ENCODE measurements around the gene PDE6B. TPM values are rescaled to one million over a fixed set of nuclear protein-coding genes. Genes with fewer than 3 reads are reported as not detected.

PDE6B gene
- total RNA-seq, 2 experiments from 2014 or later: not detected

DNA sequence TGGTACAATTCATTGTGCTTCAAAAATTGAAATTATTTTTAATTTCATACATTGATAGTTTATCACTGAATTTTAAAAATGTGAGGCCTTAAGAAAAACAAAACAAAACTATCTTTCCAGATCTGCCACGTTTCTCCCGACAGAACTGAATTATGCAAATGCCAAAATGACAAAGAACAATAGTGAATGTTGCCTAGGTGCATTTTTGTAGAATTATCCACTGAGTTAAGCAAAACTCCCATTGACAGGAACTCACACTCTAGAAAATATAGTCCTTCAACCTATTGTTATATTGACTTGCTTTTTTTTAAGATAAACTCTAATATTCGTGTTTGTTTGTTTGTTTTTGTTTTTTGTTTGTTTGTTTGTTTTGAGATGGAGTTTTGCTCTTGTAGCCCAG is 86.7 kb downstream of the PDE6B start:
- Histone ChIP-seq H3K4me2 (ENCODE audit: low read length) (no peak overlapping the region), H3K9me3 (ENCODE audit: low read length) (no peaks in the 10 kb centered on the region), H3K4me3 (ENCODE audit: low read depth, low read length, poor library complexity, severe bottlenecking) (no peak overlapping the region), H4K20me1 (ENCODE audit: insufficient read depth, low read length) (no peaks in the 10 kb centered on the region), H3K4me1 (ENCODE audit: insufficient read depth, low read length, poor library complexity, severe bottlenecking) (peaks cover 2% of the 10 kb centered on the region), H2AFZ (ENCODE audit: low read length) (no peak overlapping the region), H3K27ac (ENCODE audit: low read depth, low read length, poor library complexity, severe bottlenecking) (no peak overlapping the region), H3K36me3 (ENCODE audit: insufficient read depth, low read length) (peaks cover 48% of the 10 kb centered on the region), H3K9me2 (ENCODE audit: insufficient read depth, low read length) (no peaks in the 10 kb centered on the region), H3K79me2 (ENCODE audit: insufficient read depth, low read depth, low read length) (peaks cover 26% of the 10 kb centered on the region; the same call in 1 of the 2 replicates)
- intact Hi-C loops (cut with micrococcal nuclease; ENCODE audit: unreplicated experiment): no loop called here
- TF ChIP-seq, protein P1, sequence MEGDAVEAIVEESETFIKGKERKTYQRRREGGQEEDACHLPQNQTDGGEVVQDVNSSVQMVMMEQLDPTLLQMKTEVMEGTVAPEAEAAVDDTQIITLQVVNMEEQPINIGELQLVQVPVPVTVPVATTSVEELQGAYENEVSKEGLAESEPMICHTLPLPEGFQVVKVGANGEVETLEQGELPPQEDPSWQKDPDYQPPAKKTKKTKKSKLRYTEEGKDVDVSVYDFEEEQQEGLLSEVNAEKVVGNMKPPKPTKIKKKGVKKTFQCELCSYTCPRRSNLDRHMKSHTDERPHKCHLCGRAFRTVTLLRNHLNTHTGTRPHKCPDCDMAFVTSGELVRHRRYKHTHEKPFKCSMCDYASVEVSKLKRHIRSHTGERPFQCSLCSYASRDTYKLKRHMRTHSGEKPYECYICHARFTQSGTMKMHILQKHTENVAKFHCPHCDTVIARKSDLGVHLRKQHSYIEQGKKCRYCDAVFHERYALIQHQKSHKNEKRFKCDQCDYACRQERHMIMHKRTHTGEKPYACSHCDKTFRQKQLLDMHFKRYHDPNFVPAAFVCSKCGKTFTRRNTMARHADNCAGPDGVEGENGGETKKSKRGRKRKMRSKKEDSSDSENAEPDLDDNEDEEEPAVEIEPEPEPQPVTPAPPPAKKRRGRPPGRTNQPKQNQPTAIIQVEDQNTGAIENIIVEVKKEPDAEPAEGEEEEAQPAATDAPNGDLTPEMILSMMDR (conservative IDR thresholded peaks at IDR 0.05; ENCODE audit: low read length): no peak
- no peak for TF ChIP-seq EZH2phosphoT487 (IDR thresholded peaks at IDR 0.05; ENCODE audit: borderline replicate concordance, low read depth, low read length)
- no TSS peak for BruUV-seq (replicated peaks)
- ChIA-PET POLR2A (no interaction called here), CTCF (ENCODE audit: unreplicated experiment) (no interaction called here)
- DNase-seq (ENCODE audit: low spot score): no peak

- intact Hi-C loops (cut with micrococcal nuclease; ENCODE audit: unreplicated experiment): no loop called here
- no peak overlapping the region for H3K4me2 ChIP-seq (ENCODE audit: low read length)
- H4K20me1 ChIP-seq (ENCODE audit: insufficient read depth, low read length): no peaks in the 10 kb centered on the region
- H3K9me3 ChIP-seq (ENCODE audit: low read length): no peaks in the 10 kb centered on the region
- no peak overlapping the region for H2AFZ ChIP-seq (ENCODE audit: low read length)
- DNase-seq (ENCODE audit: low spot score): no peak
- no peak overlapping the region for H3K4me3 ChIP-seq (ENCODE audit: low read depth, low read length, poor library complexity, severe bottlenecking)
- no peak overlapping the region for H3K27ac ChIP-seq (ENCODE audit: low read depth, low read length, poor library complexity, severe bottlenecking)
- H3K9me2 ChIP-seq (ENCODE audit: insufficient read depth, low read length): no peaks in the 10 kb centered on the region
- H3K79me2 ChIP-seq (ENCODE audit: insufficient read depth, low read depth, low read length): peaks cover 24% of the 10 kb centered on the region; the same call in 1 of the 2 replicates
- no peaks in the 10 kb centered on the region for H3K4me1 ChIP-seq (ENCODE audit: insufficient read depth, low read length, poor library complexity, severe bottlenecking)
- ChIA-PET POLR2A (interaction anchor here (0.7 kb wide), 1 partner anchor 1130 kb away, joined by 3 read pairs; no protein-coding TSS in a partner anchor), CTCF (ENCODE audit: unreplicated experiment) (no interaction called here)
- TF ChIP-seq, protein P1 (conservative IDR thresholded peaks at IDR 0.05; ENCODE audit: low read length): no peak
- no peak for TF ChIP-seq EZH2phosphoT487 (IDR thresholded peaks at IDR 0.05; ENCODE audit: borderline replicate concordance, low read depth, low read length)
- H3K36me3 ChIP-seq (ENCODE audit: insufficient read depth, low read length): peaks cover 48% of the 10 kb centered on the region
- no TSS peak for BruUV-seq (replicated peaks)
Measured at GRCh38 chr4:712916-713632, 87.7 kb downstream of the PDE6B start.

DNA sequence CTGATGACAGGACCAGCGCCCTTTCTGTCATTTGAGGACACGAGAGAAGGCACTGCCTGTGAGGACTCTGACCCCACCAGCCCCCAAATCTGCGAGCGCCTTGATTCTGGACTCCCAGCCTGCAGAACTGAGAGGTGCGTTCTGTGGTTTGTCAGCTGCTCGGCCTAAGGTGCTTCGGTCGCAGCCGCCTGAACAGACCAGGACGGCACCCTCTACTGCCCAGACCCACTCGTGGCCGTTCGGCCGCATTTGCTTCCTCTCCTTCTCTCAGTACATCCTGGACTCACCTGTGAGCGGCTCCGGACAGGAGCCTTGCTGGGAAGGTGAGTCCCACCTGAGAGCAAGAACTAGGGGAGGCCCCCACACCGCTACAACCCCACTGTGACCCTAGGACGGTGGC is 88.7 kb downstream of the PDE6B start:
- no peak overlapping the region for H3K27ac ChIP-seq (ENCODE audit: low read depth, low read length, poor library complexity, severe bottlenecking)
- H3K9me3 ChIP-seq (ENCODE audit: low read length): no peaks in the 10 kb centered on the region
- POLR2A ChIA-PET: no interaction called here
- CTCF ChIA-PET (ENCODE audit: unreplicated experiment): no interaction called here
- no peak for DNase-seq (ENCODE audit: low spot score)
- H3K9me2 ChIP-seq (ENCODE audit: insufficient read depth, low read length): no peaks in the 10 kb centered on the region
- TF ChIP-seq, protein P1 (conservative IDR thresholded peaks at IDR 0.05; ENCODE audit: low read length): no peak
- no peak for TF ChIP-seq EZH2phosphoT487 (IDR thresholded peaks at IDR 0.05; ENCODE audit: borderline replicate concordance, low read depth, low read length)
- no peak overlapping the region for H3K4me3 ChIP-seq (ENCODE audit: low read depth, low read length, poor library complexity, severe bottlenecking)
- BruUV-seq (replicated peaks): no TSS peak
- H3K4me2 ChIP-seq (ENCODE audit: low read length): no peak overlapping the region
- no peaks in the 10 kb centered on the region for H3K4me1 ChIP-seq (ENCODE audit: insufficient read depth, low read length, poor library complexity, severe bottlenecking)
- H4K20me1 ChIP-seq (ENCODE audit: insufficient read depth, low read length): no peaks in the 10 kb centered on the region
- peaks cover 24% of the 10 kb centered on the region; the same call in 1 of the 2 replicates for H3K79me2 ChIP-seq (ENCODE audit: insufficient read depth, low read depth, low read length)
- no peak overlapping the region for H2AFZ ChIP-seq (ENCODE audit: low read length)
- intact Hi-C loops (cut with micrococcal nuclease; ENCODE audit: unreplicated experiment): no loop called here
- peaks cover 39% of the 10 kb centered on the region for H3K36me3 ChIP-seq (ENCODE audit: insufficient read depth, low read length)
